Lung microvascular endothelial cell (primary cell): ENCODE data around the gene TAF11L10. TPM values are rescaled to one million over a fixed set of nuclear protein-coding genes. Genes with fewer than 3 reads are reported as not detected.
"Not testable (repeated sequence)": the region's sequence is repeated elsewhere in the genome, so short reads cannot be mapped to it uniquely, and the experiment has no call there.

Experiments used
- DNase-seq, 2 donors: peaks; one replicate each; pipeline versions ENCODE4 v3.0.0 to v3.0.0-alpha.2; 2010; ENCODE audit warnings: low read depth in 2 of 2
- total RNA-seq: library from RNA; depleted of rRNA; stranded (reverse); fragments of >200 nt; gene quantifications from 2 replicates; pipeline ENCODE4 v1.2.1, GENCODE V29; 2014

Gene TAF11L10
- not detected in 2 replicates for total RNA-seq

GRCh38 chr5:17597728-17598127, at the start of gene TAF11L10:
Gene TAF11L10 (minus strand): TSS chr5:17597828.
- DNase-seq = not testable (repeated sequence)

- no peak for DNase-seq
Observed at GRCh38 chr5:17634160-17634559, 36.5 kb upstream of the TAF11L10 start, which contains the start of gene TAF11L14. Gene TAF11L14 (plus strand): TSS chr5:17634460.

GRCh38 chr5:17631788-17632187, 34.2 kb upstream of the TAF11L10 start, which contains the start of gene TAF11L13:
Gene TAF11L13 (plus strand): TSS chr5:17632088.
- not testable (repeated sequence) for DNase-seq

GRCh38 chr5:17625686-17626085, 28.1 kb upstream of the TAF11L10 start:
- DNase-seq = no peak

GRCh38 chr5:17620627-17621026, 23.0 kb upstream of the TAF11L10 start:
- DNase-seq = no peak

GRCh38 chr5:17619354-17619753, 21.7 kb upstream of the TAF11L10 start:
- DNase-seq = no peak

- no peak for DNase-seq
Observed at GRCh38 chr5:17614872-17615605, 17.4 kb upstream of the TAF11L10 start.

- DNase-seq = not testable (repeated sequence)
Observed at GRCh38 chr5:17610092-17610491, 12.5 kb upstream of the TAF11L10 start, which contains the start of gene TAF11L12. Gene TAF11L12 (plus strand): TSS chr5:17610392.

GRCh38 chr5:17607461-17607860, 9.8 kb upstream of the TAF11L10 start:
- not testable (repeated sequence) for DNase-seq

- DNase-seq = no peak
Observed at GRCh38 chr5:17604951-17605350, 7.3 kb upstream of the TAF11L10 start.

- not testable (repeated sequence) for DNase-seq
Observed at GRCh38 chr5:17603880-17604279, 6.3 kb upstream of the TAF11L10 start, which contains the start of gene TAF11L11. Gene TAF11L11 (plus strand): TSS chr5:17604183.

GRCh38 chr5:17594255-17594654, 3.4 kb downstream of the TAF11L10 start, which contains the start of gene TAF11L9:
Gene TAF11L9 (minus strand): TSS chr5:17594394.
- DNase-seq = not testable (repeated sequence)

- not testable (repeated sequence) for DNase-seq
Observed at GRCh38 chr5:17590860-17591259, 6.8 kb downstream of the TAF11L10 start, which contains the start of gene TAF11L8. Gene TAF11L8 (minus strand): TSS chr5:17590960.

GRCh38 chr5:17585658-17586057, 12.0 kb downstream of the TAF11L10 start, which contains the start of gene TAF11L7:
Gene TAF11L7 (minus strand): TSS chr5:17585758.
- DNase-seq = not testable (repeated sequence)

Other genes starting within 250 kb of the TAF11L10 start
- not detected in 2 replicates for gene TAF11L2, start 99.6 kb downstream of the TAF11L10 start, total RNA-seq
- gene TAF11L3, start 79.5 kb downstream of the TAF11L10 start, total RNA-seq = not detected in 2 replicates
- gene TAF11L4, start 76.0 kb downstream of the TAF11L10 start, total RNA-seq = not detected in 2 replicates
- gene TAF11L5, start 72.6 kb downstream of the TAF11L10 start, total RNA-seq = not detected in 2 replicates
- gene TAF11L6, start 69.2 kb downstream of the TAF11L10 start, total RNA-seq = not detected in 2 replicates
- gene TAF11L7, start 12.1 kb downstream of the TAF11L10 start, total RNA-seq = not detected in 2 replicates
- gene TAF11L8, start 6.9 kb downstream of the TAF11L10 start, total RNA-seq = not detected in 2 replicates
- not detected in 2 replicates for gene TAF11L9, start 3.4 kb downstream of the TAF11L10 start, total RNA-seq
- gene TAF11L11, start 6.4 kb upstream of the TAF11L10 start, total RNA-seq = not detected in 2 replicates
- not detected in 2 replicates for gene TAF11L12, start 12.6 kb upstream of the TAF11L10 start, total RNA-seq
- gene TAF11L13, start 34.3 kb upstream of the TAF11L10 start, total RNA-seq = not detected in 2 replicates
- gene TAF11L14, start 36.6 kb upstream of the TAF11L10 start, total RNA-seq = not detected in 2 replicates